GM18861 (cell line): ENCODE data around the gene HSPG2.

Source experiments
- ATAC-seq: cut with Tn5 transposase; IDR thresholded peaks from one replicate; pipeline ENCODE4 v1.9.1; 2021; ENCODE audit not compliant: unreplicated experiment

The HSPG2 gene

GRCh38 chr1:21867451-21867996, 69.6 kb downstream of the HSPG2 start:
- ATAC-seq: no peak

GRCh38 chr1:21866707-21867043, 70.4 kb downstream of the HSPG2 start:
- ATAC-seq: no peak

DNA sequence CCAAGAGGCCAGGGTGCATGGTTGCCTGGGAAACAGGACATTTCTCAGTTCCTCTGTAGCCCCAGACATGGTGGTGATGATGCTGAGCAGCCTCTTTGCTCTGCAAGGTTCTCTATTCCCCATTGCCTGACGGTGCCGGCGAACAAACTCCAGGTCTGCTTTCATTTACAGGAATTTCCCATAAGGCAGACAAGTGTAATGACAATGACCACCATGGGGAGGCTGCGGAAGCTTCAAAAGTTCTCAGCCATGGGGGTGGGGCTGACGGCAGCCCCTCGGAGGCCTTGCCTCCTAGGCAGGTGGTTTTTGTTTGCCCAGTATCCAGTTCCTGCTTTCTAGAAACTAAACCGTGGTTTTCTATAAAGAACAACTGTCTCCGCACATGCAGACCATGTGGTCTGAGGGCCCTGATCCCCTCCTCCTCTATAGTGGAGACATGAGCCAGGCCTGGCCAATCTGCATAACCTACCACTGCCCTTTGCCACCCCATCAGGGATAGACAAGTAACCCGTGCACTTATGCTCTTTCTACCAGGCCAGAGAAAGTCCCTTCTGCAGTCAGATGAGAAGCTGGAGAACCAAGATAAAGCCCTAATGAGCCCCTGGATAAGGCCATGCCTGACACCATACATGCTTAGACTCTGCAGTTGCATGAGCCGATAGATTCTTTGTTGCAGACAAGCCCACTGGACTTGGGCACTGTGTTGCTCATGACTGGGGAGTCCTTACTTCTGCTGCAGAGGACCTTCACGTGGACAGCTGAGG, 71.0 kb downstream of the HSPG2 start:
- ATAC-seq: peak; percentile 80

DNA sequence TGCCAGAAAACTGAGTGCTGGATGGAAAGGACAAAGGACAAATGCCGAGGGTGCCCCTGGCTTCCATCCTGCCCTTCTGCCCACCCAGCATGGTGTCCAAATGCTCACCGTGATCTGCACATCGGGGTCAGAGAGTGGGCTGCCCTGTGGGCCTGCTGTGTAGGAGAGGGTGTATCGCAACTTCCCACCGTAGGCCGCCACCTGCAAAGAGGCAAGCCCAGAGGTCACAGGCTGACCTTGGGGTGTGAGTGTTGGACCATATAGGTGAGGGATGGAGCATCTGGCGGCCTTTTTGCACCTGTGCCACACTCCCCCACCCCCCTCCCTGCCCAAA, 71.5 kb downstream of the HSPG2 start:
- no peak for ATAC-seq

DNA sequence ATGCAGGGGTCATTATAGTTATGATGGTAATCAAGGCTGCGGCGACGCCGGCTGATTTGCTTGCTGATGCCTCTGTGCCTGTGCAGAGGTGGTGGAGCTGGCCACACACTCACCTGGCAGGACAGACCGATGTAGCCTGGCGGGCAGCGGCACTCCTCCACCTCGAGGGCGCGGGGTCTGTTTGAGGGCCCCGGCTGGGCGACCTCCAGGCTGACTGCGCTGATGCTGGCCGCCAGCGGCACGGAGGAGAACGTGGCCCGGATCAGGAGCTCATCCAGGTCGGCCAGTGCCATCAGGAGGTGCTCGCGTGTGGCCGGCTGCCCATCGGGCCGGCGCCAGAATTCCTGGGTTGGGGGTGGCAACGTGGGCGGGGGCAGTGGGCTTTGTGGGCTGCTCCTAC, 72.4 kb downstream of the HSPG2 start:
- ATAC-seq: no peak

DNA sequence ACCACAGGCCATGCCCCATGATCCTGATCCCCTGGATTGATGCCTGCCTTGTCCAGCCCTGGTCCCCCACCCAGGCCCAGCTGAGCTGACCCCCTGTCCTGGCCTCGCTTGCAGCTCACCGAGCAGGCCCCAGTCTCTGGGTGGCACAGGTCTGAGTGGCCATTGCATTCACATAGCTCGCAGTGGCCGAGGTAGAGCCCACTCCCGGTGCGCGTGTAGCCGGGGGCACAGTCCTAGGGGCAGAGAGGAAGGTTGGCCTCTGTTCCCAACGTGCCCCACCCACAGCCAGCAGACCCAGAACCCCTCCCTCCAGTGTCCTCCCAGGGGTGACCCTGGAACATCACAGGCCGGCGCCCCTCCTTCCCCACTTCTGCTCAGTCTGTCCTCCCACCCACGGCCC, 73.1 kb downstream of the HSPG2 start:
- no peak for ATAC-seq

DNA sequence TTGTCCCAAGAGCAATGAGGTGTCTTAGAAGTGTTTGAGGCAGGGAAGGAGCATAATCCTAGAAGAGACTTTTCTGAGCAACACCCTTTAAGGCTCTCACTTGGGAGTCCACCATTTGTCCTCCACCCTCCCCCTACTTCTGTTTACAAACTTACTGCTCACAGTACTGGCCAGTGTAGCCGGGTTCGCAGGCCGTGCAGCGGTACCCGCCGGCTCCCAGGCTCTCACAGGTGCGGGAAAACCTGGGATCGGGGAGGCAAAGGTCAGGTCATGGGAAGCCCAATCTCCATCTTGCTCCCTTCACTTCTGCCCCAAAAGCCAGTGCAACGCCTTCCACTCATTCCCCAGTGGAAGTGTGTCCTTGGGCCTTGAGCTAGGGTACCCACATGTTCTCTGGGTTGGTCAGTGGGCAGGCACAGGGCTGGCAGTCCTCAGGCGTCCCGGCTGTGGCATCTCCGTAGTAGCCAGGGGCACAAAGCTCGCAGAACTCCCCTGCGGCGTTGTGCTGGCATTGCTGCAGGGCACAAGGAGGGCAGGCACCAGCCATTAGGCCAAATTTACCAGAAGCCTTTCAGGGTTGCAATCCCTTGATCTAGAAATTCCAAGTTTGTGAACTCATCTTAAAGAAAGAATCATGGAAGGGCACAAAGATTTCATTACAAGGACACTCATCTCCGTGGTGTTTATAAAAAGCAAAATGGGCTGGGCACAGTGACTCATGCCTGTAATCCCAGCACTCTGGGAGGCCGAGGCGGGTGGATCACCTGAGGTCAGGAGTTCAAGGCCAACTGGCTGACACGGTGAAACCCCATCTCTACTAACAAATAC, 75.3 kb downstream of the HSPG2 start:
- ATAC-seq: no peak

DNA sequence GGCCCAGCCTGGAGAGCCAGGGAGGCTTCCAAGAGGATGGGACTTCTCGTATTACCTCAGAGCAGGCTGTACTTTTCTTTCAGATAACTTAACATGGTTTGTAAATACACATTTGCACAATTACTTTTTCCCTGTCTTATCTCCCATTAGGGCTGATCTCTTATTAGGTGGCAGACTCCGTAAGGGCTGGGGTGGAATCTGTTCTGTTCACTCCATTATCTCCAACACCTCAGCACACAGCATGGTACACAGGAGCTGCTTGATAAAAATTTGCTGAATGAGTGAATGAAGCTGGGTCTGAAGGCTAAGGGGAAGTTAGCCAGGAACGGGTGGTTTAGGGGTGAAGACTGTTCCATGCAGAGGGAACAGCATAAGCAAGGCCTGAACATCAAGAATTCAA, 76.1 kb downstream of the HSPG2 start:
- no peak for ATAC-seq

DNA sequence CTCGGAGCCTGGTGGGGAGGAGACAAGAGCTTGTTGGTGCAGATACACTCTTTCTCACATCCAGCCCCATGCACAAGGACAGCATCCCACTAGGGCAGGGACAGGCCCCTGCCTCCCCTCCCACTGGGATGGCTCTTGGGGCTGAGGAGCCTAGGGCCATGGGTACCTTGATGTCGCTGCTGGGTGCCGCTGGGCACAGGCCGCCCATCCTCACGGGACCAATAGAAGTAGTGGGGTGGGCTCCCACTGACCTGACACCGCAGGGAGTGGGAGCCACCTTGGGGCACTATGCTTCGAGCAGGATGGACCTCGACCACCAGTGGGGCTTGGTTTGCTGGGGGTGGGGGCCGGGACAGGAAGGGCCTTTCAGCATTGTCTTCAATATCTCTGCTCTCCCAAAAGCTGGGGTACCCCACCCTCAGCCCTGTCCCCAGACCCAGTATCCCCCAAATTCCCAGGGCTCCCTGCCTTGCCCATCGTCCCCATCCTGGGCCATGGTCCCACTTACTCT, 77.4 kb downstream of the HSPG2 start:
- ATAC-seq: no peak

- no peak for ATAC-seq
These were observed 79.1 kb downstream of the HSPG2 start for GRCh38 chr1:21857840-21858670.

DNA sequence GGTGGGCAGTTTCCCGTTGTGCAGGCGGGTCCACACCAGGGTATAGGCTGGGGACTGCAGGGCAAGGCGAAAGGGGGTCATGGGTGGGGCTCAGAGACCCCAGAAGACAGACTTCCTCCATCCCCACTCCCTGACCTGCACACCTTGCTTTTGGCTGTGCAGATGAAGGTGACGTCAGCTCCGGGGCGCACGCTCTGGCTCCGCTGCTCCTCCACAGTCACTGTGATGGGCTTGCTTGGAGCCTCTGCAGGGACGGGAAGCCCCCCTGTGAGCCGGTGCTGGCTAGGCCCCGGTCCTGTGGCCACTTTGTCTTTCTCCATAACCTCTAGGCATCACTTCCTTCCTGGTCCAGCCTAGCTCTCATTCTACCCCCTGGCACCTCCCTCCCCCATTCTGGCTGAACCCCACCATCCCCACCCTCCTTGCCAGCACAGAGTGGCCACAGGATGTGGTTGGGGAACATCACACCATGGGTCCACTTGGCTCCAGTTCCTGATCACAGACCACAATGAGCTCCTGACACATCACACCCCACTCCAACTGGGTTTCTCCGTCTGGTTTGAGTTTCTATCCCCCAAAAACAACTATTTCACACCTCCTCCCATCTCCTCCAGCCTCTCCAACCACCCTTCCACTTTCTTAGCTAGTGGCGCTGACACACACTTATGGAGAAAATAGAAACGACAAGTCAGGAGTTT, 79.8 kb downstream of the HSPG2 start:
- ATAC-seq: no peak

DNA sequence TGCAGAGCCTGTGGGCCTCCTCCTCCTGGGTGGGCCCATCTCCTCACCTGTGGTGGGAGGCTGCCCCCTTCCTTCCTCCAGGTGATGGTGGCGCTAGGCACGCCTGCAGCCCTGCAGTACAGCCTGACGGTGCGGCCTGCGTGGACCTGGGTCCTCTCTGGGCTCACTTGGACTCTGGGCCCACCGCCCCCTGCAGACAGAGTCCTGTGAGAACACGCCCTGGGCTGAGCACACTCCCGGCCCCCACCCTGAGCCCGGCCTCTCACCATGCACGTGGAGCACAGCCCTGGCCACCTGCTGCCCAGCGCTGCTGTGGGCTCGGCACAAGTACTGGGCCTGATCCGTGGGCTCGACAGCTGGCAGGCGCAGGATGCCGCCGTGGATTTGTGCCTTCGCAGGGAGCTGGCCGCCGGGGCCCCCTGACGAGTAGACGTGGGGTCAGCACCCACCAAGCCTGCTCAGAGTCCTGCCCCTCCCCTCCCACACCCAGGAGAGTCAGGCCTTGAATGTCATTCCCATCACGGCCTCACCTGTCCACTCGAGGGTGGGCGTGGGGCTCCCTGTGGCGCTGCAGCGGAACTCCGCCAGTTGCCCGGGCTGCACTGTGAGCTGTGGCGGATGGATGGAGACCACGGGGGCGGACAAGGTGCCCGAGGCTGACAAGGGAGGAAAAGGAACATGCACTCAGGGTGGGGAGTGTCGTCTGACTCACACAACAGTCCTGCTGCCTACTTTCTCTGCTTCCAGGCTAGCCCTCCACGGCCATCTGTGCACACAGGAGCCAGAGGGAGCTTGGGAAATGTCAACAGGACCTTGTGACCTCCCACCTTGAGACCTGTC, 81.6 kb downstream of the HSPG2 start:
- ATAC-seq: no peak

DNA sequence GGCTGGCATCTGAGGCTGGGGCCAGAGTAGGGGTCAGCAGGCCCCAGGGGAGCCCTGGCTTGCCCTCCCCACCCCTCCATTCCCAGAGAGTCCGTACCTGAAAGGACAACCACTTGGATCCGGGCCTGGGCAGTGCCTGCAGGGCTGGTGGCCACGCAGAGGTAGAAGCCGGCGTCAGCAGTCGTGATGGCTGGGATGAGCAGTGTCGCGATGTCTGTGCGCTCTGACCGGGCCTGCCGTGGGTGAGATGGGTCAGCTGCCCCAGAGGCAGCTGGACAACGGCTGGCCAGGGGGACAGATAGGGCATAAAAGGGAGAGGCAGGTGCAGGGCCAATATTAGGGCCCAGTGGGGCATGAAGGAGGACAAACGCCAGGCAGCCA, 82.4 kb downstream of the HSPG2 start:
- ATAC-seq: no peak

- no peak for ATAC-seq
These were observed 82.9 kb downstream of the HSPG2 start for GRCh38 chr1:21854090-21854750.

- no peak for ATAC-seq
These were observed 84.0 kb downstream of the HSPG2 start for GRCh38 chr1:21853131-21853427.

- no peak for ATAC-seq
These were observed 84.6 kb downstream of the HSPG2 start for GRCh38 chr1:21852282-21853130.

- no peak for ATAC-seq
These were observed 85.5 kb downstream of the HSPG2 start for GRCh38 chr1:21851430-21852250.
